K562 (cell line): ENCODE data around the gene SHF. TPM values are rescaled to one million over a fixed set of nuclear protein-coding genes. Genes with fewer than 3 reads are reported as not detected.

Experiments used
- ATF6 ChIP-seq: sonication (generic); formaldehyde crosslinking; IDR thresholded peaks from 2 replicates; pipeline ENCODE4 v1.4.0; 2020; ENCODE audit warnings: mild to moderate bottlenecking, missing genetic modification reagents
- BACH1 ChIP-seq: fragments of 200-800 bp; sonication (Bioruptor generic); IDR thresholded peaks from 2 replicates; pipeline ENCODE4 v1.6.1; 2016; ENCODE audit warnings: missing genetic modification characterization, missing compliant biosample characterization
- CREB1 ChIP-seq, 2 experiments: sonication (generic) in 1 of 2; formaldehyde crosslinking in 1 of 2; IDR thresholded peaks; 2 replicates each; pipeline versions ENCODE4 v1.6.1 to v1.8.0; 2012 to 2022; ENCODE audit warnings: inconsistent platforms in 1 of 2, mild to moderate bottlenecking in 1 of 2, missing genetic modification reagents in 1 of 2, moderate library complexity in 1 of 2
- E2F6 ChIP-seq, 2 experiments: IDR thresholded peaks; 2 replicates each; pipeline ENCODE4 v1.6.1; 2011; ENCODE audit warnings: borderline replicate concordance in 1 of 2, control low read depth in 1 of 2, low read depth in 1 of 2, low read length in 1 of 2, mild to moderate bottlenecking in 1 of 2, mixed read lengths in 1 of 2, moderate library complexity in 1 of 2; ENCODE audit not compliant: insufficient read depth in 1 of 2, insufficient read length in 1 of 2, poor library complexity in 1 of 2, severe bottlenecking in 1 of 2; ENCODE audit errors: extremely low read depth in 1 of 2
- FOXM1 ChIP-seq, 2 experiments: fragments of 450-650 bp in 1 of 2; sonication (generic) in 1 of 2; formaldehyde crosslinking in 1 of 2; IDR thresholded peaks; 2 replicates each; pipeline versions ENCODE4 v1.6.1 to v1.9.0; 2017 to 2022; ENCODE audit warnings: low read depth in 2 of 2, mild to moderate bottlenecking in 2 of 2, missing genetic modification reagents in 1 of 2, moderate library complexity in 1 of 2
- GABPA ChIP-seq: fragments of 200-800 bp; sonication (Bioruptor generic); conservative IDR thresholded peaks from 2 replicates; pipeline ENCODE4 v1.6.1; 2016; ENCODE audit warnings: low read depth, missing genetic modification characterization, missing compliant biosample characterization
- HMGN3 ChIP-seq: IDR thresholded peaks from 2 replicates; pipeline ENCODE4 v1.6.1; 2011; ENCODE audit warnings: borderline replicate concordance, low read depth, mild to moderate bottlenecking, mixed read lengths, low read length; ENCODE audit not compliant: insufficient read length; ENCODE audit errors: extremely low read depth
- NCOA6 ChIP-seq: fragments of 450-650 bp; IDR thresholded peaks from 2 replicates; pipeline ENCODE4 v1.6.1; 2017; ENCODE audit warnings: mild to moderate bottlenecking
- NONO ChIP-seq, 2 experiments: fragments of 200-400 bp in 1 of 2; fragments of 450-650 bp in 1 of 2; formaldehyde crosslinking in 1 of 2; IDR thresholded peaks; 2 replicates each; pipeline ENCODE4 v1.6.1; 2017; ENCODE audit warnings: low read depth in 2 of 2, mild to moderate bottlenecking in 2 of 2, moderate library complexity in 2 of 2, low read length in 1 of 2
- NR2C2 ChIP-seq, 2 experiments: fragments of 200-800 bp in 1 of 2; sonication (Bioruptor generic) in 1 of 2; sonication (generic) in 1 of 2; formaldehyde crosslinking in 1 of 2; IDR thresholded peaks; 2 replicates each; pipeline versions ENCODE4 v1.6.1 to v1.8.0; 2016 to 2022; ENCODE audit warnings: mild to moderate bottlenecking in 1 of 2, missing compliant biosample characterization in 1 of 2, missing genetic modification characterization in 1 of 2, missing genetic modification reagents in 1 of 2
- PHF20 ChIP-seq: fragments of 450-650 bp; IDR thresholded peaks from 2 replicates; pipeline ENCODE4 v1.6.1; 2018; ENCODE audit not compliant: partially characterized antibody
- RBM15 ChIP-seq: fragments of 200-400 bp; formaldehyde crosslinking; IDR thresholded peaks from 2 replicates; pipeline ENCODE4 v1.6.1; 2018; ENCODE audit warnings: mild to moderate bottlenecking, low read length, moderate library complexity; ENCODE audit not compliant: insufficient read depth
- RBM34 ChIP-seq: fragments of 200-400 bp; formaldehyde crosslinking; IDR thresholded peaks from 2 replicates; pipeline ENCODE4 v1.6.1; 2018; ENCODE audit warnings: low read length, borderline replicate concordance; ENCODE audit not compliant: insufficient read depth
- SIRT6 ChIP-seq: IDR thresholded peaks from one replicate; pipeline ENCODE4 v1.6.1; 2012; ENCODE audit warnings: low read depth, mild to moderate bottlenecking, control low read depth, inconsistent platforms, low read length, moderate library complexity
- TARDBP ChIP-seq: fragments of 450-650 bp; IDR thresholded peaks from 2 replicates; pipeline ENCODE4 v1.6.1; 2016
- ZEB2 ChIP-seq: fragments of 450-650 bp; IDR thresholded peaks from 2 replicates; pipeline ENCODE4 v1.6.1; 2016
- ZKSCAN1 ChIP-seq: fragments of 150-350 bp; IDR thresholded peaks from 2 replicates; pipeline ENCODE4 v1.6.1; 2016; ENCODE audit warnings: low read depth, low read length
- ZNF24 ChIP-seq: fragments of 450-650 bp; IDR thresholded peaks from 2 replicates; pipeline ENCODE4 v1.6.1; 2016
- ZNF639 ChIP-seq, 2 experiments: fragments of 200-800 bp in 1 of 2; sonication (Bioruptor generic) in 1 of 2; sonication (generic) in 1 of 2; formaldehyde crosslinking in 1 of 2; IDR thresholded peaks in 1 of 2; conservative IDR thresholded peaks in 1 of 2; 2 replicates each; pipeline versions ENCODE4 v1.5.0 to v1.6.1; 2016 to 2020; ENCODE audit warnings: missing compliant biosample characterization in 1 of 2, missing genetic modification characterization in 1 of 2, missing genetic modification reagents in 1 of 2
- polyA plus RNA-seq, 8 experiments: library from polyadenylated mRNA; depleted of rRNA in 4 of 8; stranded (reverse) in 5 of 8; unstranded in 3 of 8; fragments of >200 nt; fragmentation: Nextera tagmentation in 2 of 8; fragmentation: Illumina TruSeq in 1 of 8; extraction: Ambion mirVana in 2 of 8; extraction: Trizol in 1 of 8; gene quantifications; 2 replicates each; pipeline versions ENCODE4 v1.2.1 to v1.2.3, GENCODE V29; 2011 to 2014; ENCODE audit warnings: inconsistent platforms in 1 of 8, missing spikeins in 1 of 8
- total RNA-seq, 7 experiments: library from RNA; depleted of rRNA in 6 of 7; stranded (reverse); fragments of >200 nt in 6 of 7; fragmentation: Illumina TruSeq in 2 of 7; extraction: Trizol in 2 of 7; gene quantifications; 2 replicates each; pipeline versions ENCODE4 v1.2.1 to v1.2.3, GENCODE V29; 2011 to 2021; ENCODE audit warnings: low replicate concordance in 1 of 7

The SHF gene
- total and polyA plus RNA-seq, 9 of the 15 experiments (the other 6 are each of a cell fraction or from before 2014, with no cell fraction given): 0.51 to 2.2 (median 0.85) TPM; not detected in 2

GRCh38 chr15:45166834-45167630 lies 20.7 kb downstream of the SHF start (continued):
- TF ChIP-seq ATF6 (CRISPR knock-in tag): no peak
- TF ChIP-seq PHF20: peak; percentile 59
- TF ChIP-seq NR2C2 (CRISPR knock-in tag; IDR thresholded peaks at IDR 0.05): 0 out of 2 replicates have a peak, but pooled peaks have one; percentile 30
- TF ChIP-seq NR2C2 (tag; IDR thresholded peaks at IDR 0.05): peak; percentile 82
- peak; percentile 52; the same call in 1 of the 2 replicates for TF ChIP-seq NCOA6
- no peak for TF ChIP-seq ZEB2
- no peak for TF ChIP-seq FOXM1 (IDR thresholded peaks at IDR 0.05; ENCODE audit: low read depth)
- TF ChIP-seq FOXM1 (CRISPR knock-in tag; IDR thresholded peaks at IDR 0.05; ENCODE audit: low read depth): peak; percentile 36; the same call in 1 of the 2 replicates
- TF ChIP-seq SIRT6: no peak
- peak; percentile 87 for TF ChIP-seq CREB1 (IDR thresholded peaks at IDR 0.05)
- TF ChIP-seq CREB1 (CRISPR knock-in tag; IDR thresholded peaks at IDR 0.05): 0 out of 2 replicates have a peak, but pooled peaks have one; percentile 28
- no peak for TF ChIP-seq RBM15
- TF ChIP-seq HMGN3: peak; percentile 60
- no peak for TF ChIP-seq BACH1 (tag)
- peak; percentile 56; the same call in 1 of the 2 replicates for TF ChIP-seq GABPA
- peak; percentile 30; the same call in 1 of the 2 replicates for TF ChIP-seq ZNF24
- no peak for TF ChIP-seq RBM34
- peak in 1 of 2 experiments; percentile 40; a peak in 1 of 4 replicates for TF ChIP-seq ZNF639 (CRISPR knock-in tag; conservative IDR thresholded peaks at IDR 0.05 in 1 of 2, IDR thresholded peaks at IDR 0.05 in 1 of 2)
- TF ChIP-seq ZKSCAN1: no peak
- TF ChIP-seq NONO (IDR thresholded peaks at IDR 0.05; ENCODE audit: low read depth in 2 of 2, low read length in 1 of 2): 0 out of 4 replicates have a peak, but pooled peaks of 1 of the 2 experiments have one; percentile 74
- peak; percentile 83 to 98 for TF ChIP-seq E2F6 (IDR thresholded peaks at IDR 0.05; ENCODE audit: borderline replicate concordance in 1 of 2, extremely low read depth in 1 of 2, insufficient read depth in 1 of 2, insufficient read length in 1 of 2, low read depth in 1 of 2, low read length in 1 of 2, poor library complexity in 1 of 2, severe bottlenecking in 1 of 2)
- 0 out of 2 replicates have a peak, but pooled peaks have one; percentile 42 for TF ChIP-seq TARDBP
